Measurements from ENCODE around the gene VPS13D.

VPS13D gene

GRCh38 chr1:12552951-12553921 is 323.4 kb downstream of the VPS13D start:
- TF ChIP-seq TEAD4 (IDR thresholded peaks at IDR 0.05) (peak; percentile 98), REST (IDR thresholded peaks at IDR 0.05; ENCODE audit: low read depth) (0 out of 2 replicates have a peak, but pooled peaks have one; percentile 34), TCF12 (IDR thresholded peaks at IDR 0.05; ENCODE audit: low read depth) (peak; percentile 98), RAD21 (IDR thresholded peaks at IDR 0.05; ENCODE audit: low read depth) (peak; percentile 10), ZBTB7A (IDR thresholded peaks at IDR 0.05; ENCODE audit: low read depth) (peak; percentile 91), CEBPB (IDR thresholded peaks at IDR 0.05) (peak; percentile 48; the same call in 1 of the 2 replicates), CREB1 (IDR thresholded peaks at IDR 0.05; ENCODE audit: low read depth) (no peak), YY1 (IDR thresholded peaks at IDR 0.05; ENCODE audit: low read depth) (peak; percentile 78), NFIC (IDR thresholded peaks at IDR 0.05) (peak; percentile 98), EGR1 (IDR thresholded peaks at IDR 0.05) (peak; percentile 82), EP300 (IDR thresholded peaks at IDR 0.05; ENCODE audit: borderline replicate concordance) (peak; percentile 97), TAF1 (IDR thresholded peaks at IDR 0.05; ENCODE audit: low read depth) (0 out of 2 replicates have a peak, but pooled peaks have one; percentile 41), USF1 (IDR thresholded peaks at IDR 0.05) (no peak; the same call in 1 of the 2 replicates), FOXM1 (IDR thresholded peaks at IDR 0.05; ENCODE audit: borderline replicate concordance, low read depth) (peak; percentile 93)
- TF ChIP-seq, protein P1, sequence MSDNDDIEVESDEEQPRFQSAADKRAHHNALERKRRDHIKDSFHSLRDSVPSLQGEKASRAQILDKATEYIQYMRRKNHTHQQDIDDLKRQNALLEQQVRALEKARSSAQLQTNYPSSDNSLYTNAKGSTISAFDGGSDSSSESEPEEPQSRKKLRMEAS (IDR thresholded peaks at IDR 0.05) = peak; percentile 12

- no peak for TF ChIP-seq NFIC (IDR thresholded peaks at IDR 0.05)
- peak; percentile 94 for TF ChIP-seq USF1 (IDR thresholded peaks at IDR 0.05)
- no peak for TF ChIP-seq TAF1 (IDR thresholded peaks at IDR 0.05; ENCODE audit: low read depth)
- TF ChIP-seq RAD21 (IDR thresholded peaks at IDR 0.05; ENCODE audit: low read depth) = no peak
- TF ChIP-seq FOXM1 (IDR thresholded peaks at IDR 0.05; ENCODE audit: borderline replicate concordance, low read depth) = no peak
- no peak for TF ChIP-seq TCF12 (IDR thresholded peaks at IDR 0.05; ENCODE audit: low read depth)
- no peak for TF ChIP-seq CEBPB (IDR thresholded peaks at IDR 0.05)
These were observed 324.1 kb downstream of the VPS13D start for GRCh38 chr1:12553963-12554362.

GRCh38 chr1:12554521-12555305 is 324.9 kb downstream of the VPS13D start:
- TF ChIP-seq ZBTB7A (IDR thresholded peaks at IDR 0.05; ENCODE audit: low read depth) (no peak), TAF1 (IDR thresholded peaks at IDR 0.05; ENCODE audit: low read depth) (no peak)

DNA sequence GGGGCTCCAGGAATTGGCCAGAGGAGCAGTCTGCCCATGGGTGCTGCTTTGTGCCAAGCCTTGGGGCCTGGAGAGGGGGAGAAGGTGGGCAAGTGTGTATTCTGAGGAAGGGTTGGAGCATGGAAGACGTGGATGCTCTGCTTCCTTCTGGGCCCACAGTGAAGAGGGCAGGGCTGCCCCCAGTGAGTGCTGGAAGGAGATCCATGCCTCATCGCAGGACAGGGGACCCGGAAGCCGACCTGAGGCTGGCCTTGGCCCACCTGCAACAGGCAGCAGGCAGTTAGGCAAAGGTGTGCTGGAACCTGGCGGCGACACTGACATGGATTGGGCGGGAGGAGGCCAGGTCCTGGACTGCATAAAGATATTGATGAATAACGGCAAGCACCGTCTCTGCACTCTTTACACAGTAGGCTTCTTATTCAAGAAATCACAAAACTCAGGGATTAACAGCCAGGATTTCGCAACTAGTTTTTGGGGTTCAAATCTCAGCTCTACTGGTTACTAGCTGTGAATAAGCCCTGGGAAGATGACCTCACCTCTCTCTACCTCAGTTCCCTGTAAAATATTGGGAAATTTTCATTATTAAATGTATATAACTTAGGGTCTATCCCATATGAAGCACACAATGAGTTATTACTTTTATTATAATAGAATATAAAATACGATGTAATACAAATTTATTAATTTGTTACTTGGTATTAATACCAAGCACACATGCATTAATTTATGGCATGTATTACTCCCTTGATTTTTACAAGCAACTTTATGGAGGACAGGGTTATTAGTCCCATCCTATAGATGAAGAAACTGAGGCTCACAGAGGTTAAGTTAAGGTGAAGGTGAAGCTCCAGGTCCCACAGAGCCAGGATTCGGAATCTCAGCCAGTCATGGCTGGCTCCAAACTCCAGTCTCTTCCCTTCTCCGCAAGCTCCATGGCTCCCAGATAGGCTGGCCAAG is 325.9 kb downstream of the VPS13D start:
- peak; percentile 65 for TF ChIP-seq CEBPB (IDR thresholded peaks at IDR 0.05)
- no peak for TF ChIP-seq RAD21 (IDR thresholded peaks at IDR 0.05; ENCODE audit: low read depth)
- no peak for TF ChIP-seq EP300 (IDR thresholded peaks at IDR 0.05; ENCODE audit: borderline replicate concordance)

- TF ChIP-seq NFIC (IDR thresholded peaks at IDR 0.05) (peak; percentile 65), FOXM1 (IDR thresholded peaks at IDR 0.05; ENCODE audit: borderline replicate concordance, low read depth) (peak; percentile 62; the same call in 1 of the 2 replicates), USF1 (IDR thresholded peaks at IDR 0.05) (peak; percentile 32), EP300 (IDR thresholded peaks at IDR 0.05; ENCODE audit: borderline replicate concordance) (peak; percentile 86), YY1 (IDR thresholded peaks at IDR 0.05; ENCODE audit: low read depth) (no peak), TAF1 (IDR thresholded peaks at IDR 0.05; ENCODE audit: low read depth) (no peak), CEBPB (IDR thresholded peaks at IDR 0.05) (0 out of 2 replicates have a peak, but pooled peaks have one; percentile 16), ZBTB7A (IDR thresholded peaks at IDR 0.05; ENCODE audit: low read depth) (no peak), TCF12 (IDR thresholded peaks at IDR 0.05; ENCODE audit: low read depth) (peak; percentile 86), TEAD4 (IDR thresholded peaks at IDR 0.05) (peak; percentile 81), CREB1 (IDR thresholded peaks at IDR 0.05; ENCODE audit: low read depth) (no peak)
These were observed 326.6 kb downstream of the VPS13D start for GRCh38 chr1:12556368-12556930.
